NCI-H82 treated with DMSO at 0.1 percent for 48 hours (cell line): ENCODE results near the gene NXPH2.
A peak's percentile ranks its signal among the peaks of the same experiment; 100 is the strongest.

Experiments used
- DNase-seq: peaks from one replicate; lab custom pipeline; 2025; ENCODE audit not compliant: unreplicated experiment; lab: John Stamatoyannopoulos, UW

Gene NXPH2

DNA sequence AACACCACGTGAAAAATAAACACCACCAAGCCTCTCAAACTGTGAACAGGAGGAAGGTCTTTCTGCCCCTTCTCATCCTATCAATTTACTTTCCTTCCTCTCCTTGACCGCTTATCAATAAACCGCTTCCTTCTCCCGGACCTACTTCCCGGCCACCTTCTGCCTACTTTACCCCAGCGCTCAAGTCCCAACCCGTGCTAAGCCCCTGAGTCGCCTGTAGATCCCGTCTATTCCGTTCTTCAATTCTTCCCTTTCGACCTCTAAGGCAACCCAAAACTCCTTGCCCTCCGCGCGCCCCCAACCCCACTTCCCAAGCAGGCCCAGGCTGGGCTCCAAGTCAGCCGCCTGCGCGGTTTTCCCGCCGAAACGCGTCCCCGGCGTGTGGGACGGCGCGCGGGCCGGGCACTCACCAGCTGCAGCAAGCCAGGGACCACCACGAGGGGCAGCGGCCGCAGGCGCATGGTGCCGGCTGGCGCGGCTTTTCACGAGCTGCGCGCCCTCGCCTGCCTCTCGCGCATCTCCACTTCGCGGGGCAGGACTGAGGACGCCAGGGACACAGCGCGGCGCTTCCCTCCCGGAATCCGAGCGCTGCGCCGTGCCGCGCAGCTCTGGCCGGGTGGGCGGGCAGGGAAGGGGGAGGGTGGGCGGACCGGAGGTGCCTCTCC is at the start of gene NXPH2:
TSS of gene NXPH2 (minus strand) at position 610 of the 665 bp plus-strand sequence. CDS start at position 461, 149 bp downstream.
- DNase-seq: peak; percentile 10

GRCh38 chr2:138829326-138829919 is 49.2 kb upstream of the NXPH2 start:
- no peak for DNase-seq

- peak; percentile 77 for DNase-seq
Observed at GRCh38 chr2:138827426-138828054, 47.4 kb upstream of the NXPH2 start.

DNA sequence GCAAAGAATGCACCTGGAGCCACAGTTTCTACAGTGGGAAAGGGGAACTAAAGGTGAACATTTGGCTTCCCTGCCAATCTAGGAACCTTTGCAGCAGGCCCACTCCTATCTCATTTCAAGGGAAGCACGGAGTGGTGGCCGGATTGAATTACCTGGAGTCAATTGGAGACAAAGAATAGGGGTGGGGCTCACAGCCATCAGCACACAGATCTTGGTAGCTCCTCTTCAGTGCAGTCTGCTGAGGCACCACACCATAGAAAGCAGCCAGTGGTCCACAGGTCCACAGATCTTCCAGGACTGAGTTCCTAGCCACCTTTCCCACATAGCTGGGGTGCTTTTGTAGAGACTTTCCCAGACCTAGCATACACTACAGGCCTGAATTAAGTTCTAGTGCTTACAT is 43.5 kb upstream of the NXPH2 start:
- DNase-seq: no peak

GRCh38 chr2:138819964-138820363 is 39.8 kb upstream of the NXPH2 start:
- no peak for DNase-seq

DNA sequence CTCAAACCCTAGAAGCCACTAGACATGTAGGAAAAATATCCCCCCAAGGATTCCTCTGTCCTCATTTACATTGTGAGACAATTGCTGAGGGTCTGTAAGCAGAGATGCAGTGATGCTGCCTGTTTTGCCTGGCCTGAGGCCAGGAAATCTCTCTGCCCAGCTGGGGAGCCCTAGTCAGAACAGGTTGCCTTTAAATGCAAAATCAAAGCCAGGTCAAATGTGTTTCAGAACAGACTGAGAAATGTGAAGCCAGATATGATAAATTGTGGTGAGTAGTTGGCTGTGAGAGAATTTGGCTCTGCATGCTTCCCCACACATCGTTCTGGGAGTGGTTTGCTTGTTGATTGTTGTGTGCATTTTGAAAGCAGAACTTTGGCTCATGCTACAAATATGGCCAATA is 38.4 kb upstream of the NXPH2 start:
- DNase-seq: no peak

- peak; percentile 19 for DNase-seq
Observed at GRCh38 chr2:138814123-138814898, 34.1 kb upstream of the NXPH2 start.

DNA sequence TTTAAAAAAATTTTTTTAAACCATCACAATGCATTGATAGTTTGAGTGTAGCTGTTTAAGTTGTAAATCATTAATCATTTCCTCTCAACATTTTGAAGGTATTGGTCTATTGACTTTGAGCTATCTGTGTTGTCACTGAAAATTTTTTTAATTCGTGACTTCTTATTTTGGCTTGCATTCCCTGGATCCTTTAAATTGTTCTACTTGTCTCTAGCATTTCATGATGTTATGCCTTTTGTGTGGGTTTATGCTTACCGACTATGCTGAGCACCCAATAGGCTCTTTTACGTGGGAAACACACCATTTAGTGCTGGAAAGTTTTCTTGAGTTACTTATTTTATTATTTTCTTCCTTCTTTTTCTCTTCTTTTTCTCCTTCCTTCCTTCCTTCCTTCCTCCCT is 31.2 kb upstream of the NXPH2 start:
- DNase-seq: no peak

GRCh38 chr2:138794724-138795123 is 14.5 kb upstream of the NXPH2 start:
- no peak for DNase-seq

- peak; percentile 6 for DNase-seq
Observed at GRCh38 chr2:138787053-138787666, 7.0 kb upstream of the NXPH2 start.

DNA sequence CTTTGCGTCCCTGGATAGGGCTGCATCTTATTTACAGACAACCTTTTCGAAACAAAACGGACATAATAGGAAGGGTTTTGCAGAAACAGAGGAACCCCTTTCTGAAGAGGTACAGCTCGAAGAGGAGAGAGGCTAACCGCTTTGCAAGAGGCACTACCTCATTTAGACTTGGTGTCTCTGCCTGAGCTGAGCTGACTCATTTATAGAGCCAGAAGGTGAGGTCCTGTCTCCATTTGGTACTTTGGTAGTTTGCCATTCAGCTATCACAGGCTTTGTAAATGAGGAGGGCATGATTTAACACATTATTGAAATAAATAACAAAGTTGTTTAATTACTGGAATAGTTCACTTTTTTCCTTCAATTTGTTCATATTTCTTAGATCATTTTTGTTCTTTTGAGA is 2.2 kb upstream of the NXPH2 start:
- no peak for DNase-seq

GRCh38 chr2:138780908-138781307 is 718 bp upstream of the NXPH2 start:
- DNase-seq: no peak

DNA sequence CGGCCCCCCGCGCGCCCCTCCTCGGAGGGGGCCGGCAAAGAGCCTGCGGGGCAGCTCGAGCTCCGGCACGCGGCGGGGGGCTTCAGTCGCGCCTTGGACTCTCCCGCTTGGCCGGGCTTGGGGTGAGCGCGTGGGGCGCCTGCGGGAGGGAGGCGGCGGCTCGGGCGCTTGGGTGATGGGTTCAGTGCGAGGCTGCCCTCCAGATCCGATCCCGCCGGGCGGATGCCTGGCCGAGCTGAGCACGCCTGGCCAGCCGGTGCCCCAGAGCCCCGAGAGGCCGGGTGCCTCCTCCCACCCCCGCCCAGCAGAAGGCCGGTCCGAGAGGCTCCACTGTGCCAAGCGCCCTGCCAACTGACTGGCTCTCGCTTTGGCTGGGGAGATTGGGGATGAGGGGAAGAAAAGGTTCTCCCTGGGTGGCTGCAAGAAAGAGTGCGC is 273 bp upstream of the NXPH2 start:
- no peak for DNase-seq

- no peak for DNase-seq
Observed at GRCh38 chr2:138779406-138779780, 797 bp downstream of the NXPH2 start.

DNA sequence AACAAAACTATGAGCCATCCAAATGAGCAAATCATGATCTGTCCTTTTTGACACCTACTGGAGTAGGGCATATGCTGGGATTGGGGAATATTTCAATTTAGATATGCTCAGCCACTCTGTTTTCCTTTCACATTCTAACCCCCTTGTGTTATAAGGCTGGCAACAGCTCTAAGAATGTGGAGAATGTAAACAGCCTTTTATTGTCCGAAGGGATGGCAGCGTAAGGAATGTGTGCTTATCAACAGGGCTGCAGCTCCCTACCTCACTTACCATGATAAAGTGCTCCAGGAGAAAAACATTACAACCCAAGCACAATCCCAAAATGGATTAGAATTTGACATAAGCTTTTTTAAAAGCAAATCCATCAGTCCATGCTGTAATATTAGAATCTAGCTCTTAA is 2.2 kb downstream of the NXPH2 start:
- DNase-seq: no peak

GRCh38 chr2:138775736-138776135 is 4.5 kb downstream of the NXPH2 start:
- DNase-seq: no peak

GRCh38 chr2:138771534-138771933 is 8.7 kb downstream of the NXPH2 start:
- no peak for DNase-seq

GRCh38 chr2:138767101-138767500 is 13.1 kb downstream of the NXPH2 start:
- DNase-seq: no peak

DNA sequence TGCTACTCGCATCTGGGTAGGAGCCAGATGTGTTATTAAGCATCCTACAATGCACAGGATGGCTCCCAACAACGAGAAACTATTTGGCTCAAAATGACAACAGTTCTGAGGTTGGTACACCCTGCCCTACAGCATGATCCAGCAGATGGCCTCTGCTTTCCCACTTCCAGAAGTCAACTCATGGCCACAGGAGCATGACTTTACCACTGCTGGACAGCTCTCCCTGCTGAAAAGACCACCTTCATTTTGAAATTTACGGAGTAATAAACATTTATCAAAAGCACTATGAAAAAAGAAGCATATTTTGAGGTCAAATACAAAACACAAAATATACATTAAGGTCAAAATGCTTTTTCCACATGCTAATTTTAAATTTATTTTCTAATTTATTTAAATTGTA is 13.7 kb downstream of the NXPH2 start:
- DNase-seq: no peak

DNA sequence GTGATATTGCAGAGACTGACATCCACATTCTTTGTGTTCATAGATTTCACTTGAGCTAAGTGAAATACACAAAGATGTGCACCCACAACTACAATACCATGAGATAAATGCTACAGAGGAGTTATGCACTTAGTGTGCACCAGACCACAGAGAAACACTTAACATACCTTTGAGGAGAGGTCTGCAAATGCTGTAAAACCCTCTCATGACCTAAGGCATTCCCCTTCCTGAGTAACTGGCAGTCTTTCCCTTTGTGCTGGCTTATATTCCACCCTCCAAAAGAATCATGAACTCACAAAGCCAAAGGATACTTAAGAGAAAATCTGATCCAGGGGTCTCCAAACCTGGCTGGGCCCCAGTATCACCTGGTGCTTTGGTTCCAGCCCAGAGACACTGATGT is 16.2 kb downstream of the NXPH2 start:
- no peak for DNase-seq

- no peak for DNase-seq
Observed at GRCh38 chr2:138762533-138762932, 17.7 kb downstream of the NXPH2 start.
